GM18873 (cell line): ENCODE data around the gene PPP1R2B.
A peak's percentile ranks its signal among the peaks of the same experiment; 100 is the strongest.
"Not testable (repeated sequence)": the region's sequence is repeated elsewhere in the genome, so short reads cannot be mapped to it uniquely, and the experiment has no call there.

ENCODE experiments used
- ATAC-seq: cut with Tn5 transposase; IDR thresholded peaks from one replicate; pipeline ENCODE4 v1.9.1; 2021; ENCODE audit warnings: mild to moderate bottlenecking, moderate library complexity, moderate number of reproducible peaks; ENCODE audit not compliant: unreplicated experiment, low FRiP score

PPP1R2B gene

GRCh38 chr5:156850206-156850751 is at the start of gene PPP1R2B:
PPP1R2B (plus strand) TSS chr5:156850295; CDS start chr5:156850563, 268 bp downstream.
- ATAC-seq, result no peak

GRCh38 chr5:156800929-156801328 is 49.2 kb upstream of the PPP1R2B start:
- no peak for ATAC-seq

- ATAC-seq, result no peak
Measured at GRCh38 chr5:156802501-156802900, 47.6 kb upstream of the PPP1R2B start.

GRCh38 chr5:156803404-156803803 is 46.7 kb upstream of the PPP1R2B start:
- ATAC-seq, result no peak

GRCh38 chr5:156812959-156813358 is 37.1 kb upstream of the PPP1R2B start:
- ATAC-seq, result no peak

GRCh38 chr5:156815988-156816599 is 34.0 kb upstream of the PPP1R2B start:
- ATAC-seq, result peak; percentile 66

GRCh38 chr5:156819537-156819936 is 30.6 kb upstream of the PPP1R2B start:
- no peak for ATAC-seq

GRCh38 chr5:156819967-156820581 is 30.0 kb upstream of the PPP1R2B start:
- ATAC-seq, result no peak

GRCh38 chr5:156824241-156824640 is 25.9 kb upstream of the PPP1R2B start:
- no peak for ATAC-seq

- no peak for ATAC-seq
Measured at GRCh38 chr5:156824800-156825199, 25.3 kb upstream of the PPP1R2B start.

GRCh38 chr5:156825688-156826087 is 24.4 kb upstream of the PPP1R2B start:
- ATAC-seq, result no peak

GRCh38 chr5:156826150-156826549 is 23.9 kb upstream of the PPP1R2B start:
- peak; percentile 70 for ATAC-seq

- no peak for ATAC-seq
Measured at GRCh38 chr5:156834916-156835315, 15.2 kb upstream of the PPP1R2B start.

GRCh38 chr5:156835905-156836304 is 14.2 kb upstream of the PPP1R2B start:
- no peak for ATAC-seq

- ATAC-seq, result no peak
Measured at GRCh38 chr5:156836846-156837245, 13.2 kb upstream of the PPP1R2B start.

GRCh38 chr5:156838961-156839360 is 11.1 kb upstream of the PPP1R2B start:
- no peak for ATAC-seq

- ATAC-seq, result no peak
Measured at GRCh38 chr5:156841737-156842136, 8.4 kb upstream of the PPP1R2B start.

GRCh38 chr5:156846914-156847313 is 3.2 kb upstream of the PPP1R2B start:
- ATAC-seq, result no peak

GRCh38 chr5:156848447-156848846 is 1.6 kb upstream of the PPP1R2B start:
- not testable (repeated sequence) for ATAC-seq

- no peak for ATAC-seq
Measured at GRCh38 chr5:156851880-156852279, 1.8 kb downstream of the PPP1R2B start.

GRCh38 chr5:156853055-156853454 is 3.0 kb downstream of the PPP1R2B start:
- not testable (repeated sequence) for ATAC-seq

GRCh38 chr5:156865427-156865826 is 15.3 kb downstream of the PPP1R2B start:
- no peak for ATAC-seq
